HFF-Myc (cell line): ENCODE results near the gene MCF2L2.

Experiments used
- DNase-seq: peaks from one replicate; pipeline ENCODE4 v3.0.0-alpha.2; 2011; ENCODE audit warnings: low read depth; ENCODE audit errors: extremely low read depth
- H3K4me3 ChIP-seq: replicated peaks from 2 replicates; pipeline ENCODE4 v1.5.1; 2011; ENCODE audit warnings: low read depth, mild to moderate bottlenecking, control low read depth, low read length
- TF ChIP-seq, protein P1 (sequence below): IDR thresholded peaks from 2 replicates; pipeline ENCODE4 v1.5.1; 2012; ENCODE audit warnings: mild to moderate bottlenecking, low read depth, low read length, control low read depth; ENCODE audit errors: missing control alignments

The MCF2L2 gene

GRCh38 chr3:183369627-183370026, 58.8 kb downstream of the MCF2L2 start:
- H3K4me3 ChIP-seq: no peak overlapping the region
- TF ChIP-seq, protein P1, sequence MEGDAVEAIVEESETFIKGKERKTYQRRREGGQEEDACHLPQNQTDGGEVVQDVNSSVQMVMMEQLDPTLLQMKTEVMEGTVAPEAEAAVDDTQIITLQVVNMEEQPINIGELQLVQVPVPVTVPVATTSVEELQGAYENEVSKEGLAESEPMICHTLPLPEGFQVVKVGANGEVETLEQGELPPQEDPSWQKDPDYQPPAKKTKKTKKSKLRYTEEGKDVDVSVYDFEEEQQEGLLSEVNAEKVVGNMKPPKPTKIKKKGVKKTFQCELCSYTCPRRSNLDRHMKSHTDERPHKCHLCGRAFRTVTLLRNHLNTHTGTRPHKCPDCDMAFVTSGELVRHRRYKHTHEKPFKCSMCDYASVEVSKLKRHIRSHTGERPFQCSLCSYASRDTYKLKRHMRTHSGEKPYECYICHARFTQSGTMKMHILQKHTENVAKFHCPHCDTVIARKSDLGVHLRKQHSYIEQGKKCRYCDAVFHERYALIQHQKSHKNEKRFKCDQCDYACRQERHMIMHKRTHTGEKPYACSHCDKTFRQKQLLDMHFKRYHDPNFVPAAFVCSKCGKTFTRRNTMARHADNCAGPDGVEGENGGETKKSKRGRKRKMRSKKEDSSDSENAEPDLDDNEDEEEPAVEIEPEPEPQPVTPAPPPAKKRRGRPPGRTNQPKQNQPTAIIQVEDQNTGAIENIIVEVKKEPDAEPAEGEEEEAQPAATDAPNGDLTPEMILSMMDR: no peak

DNA sequence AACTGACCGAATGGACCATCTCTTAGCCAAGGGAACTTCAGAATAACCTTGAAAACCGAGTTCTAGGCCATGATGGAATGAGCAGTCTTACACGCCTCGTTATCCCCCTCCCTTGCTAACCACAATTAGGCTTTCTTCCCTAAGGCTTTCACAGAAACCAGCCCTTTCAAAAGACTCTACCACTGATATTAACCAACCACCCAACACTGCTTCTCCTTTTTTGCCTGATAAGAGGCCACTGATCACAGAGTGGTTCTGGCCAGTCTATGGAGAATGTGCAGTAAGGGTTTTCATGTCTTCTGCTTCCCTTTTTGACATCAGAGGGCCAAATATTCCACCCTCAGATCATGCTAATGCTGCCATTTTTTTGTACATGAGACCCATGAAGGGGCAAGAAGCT, 59.3 kb downstream of the MCF2L2 start:
- TF ChIP-seq, protein P1: no peak
- DNase-seq: no peak
- H3K4me3 ChIP-seq: no peak overlapping the region

More at GRCh38 chr3:183369627-183370026, 58.8 kb downstream of the MCF2L2 start:
- DNase-seq: no peak

DNA sequence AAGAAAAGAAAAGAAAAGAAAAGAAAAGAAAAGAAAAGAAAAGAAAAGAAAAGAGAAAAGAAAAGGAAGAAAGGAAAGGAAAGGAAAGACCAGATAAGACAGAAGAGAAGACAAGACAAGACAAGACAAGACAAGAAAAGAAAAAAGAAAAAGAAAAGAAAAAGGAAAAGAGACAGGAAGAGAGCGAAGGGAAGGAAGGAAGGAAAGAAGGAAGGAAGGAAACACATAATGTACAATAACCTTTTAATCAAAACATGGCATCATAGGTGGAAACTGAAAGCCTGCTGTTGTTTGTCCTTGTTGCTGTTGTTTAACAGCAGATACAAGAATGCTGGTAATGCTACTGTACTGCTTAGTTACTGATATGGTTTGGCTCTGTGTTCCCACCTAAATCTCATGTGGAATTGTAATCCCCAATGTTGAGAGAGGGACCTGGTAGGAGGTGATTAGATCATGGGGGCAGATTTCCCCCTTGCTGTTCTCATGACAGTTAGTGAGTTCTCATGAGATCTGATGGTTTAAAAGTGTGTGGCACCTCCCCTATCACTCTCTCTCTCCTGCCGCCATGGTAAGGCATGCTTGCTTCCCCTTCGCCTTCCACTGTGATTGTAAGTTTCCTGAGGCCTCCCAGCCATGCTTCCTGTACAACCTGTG, 67.3 kb downstream of the MCF2L2 start:
- TF ChIP-seq, protein P1: no peak
- no peak for DNase-seq
- H3K4me3 ChIP-seq: no peak overlapping the region

DNA sequence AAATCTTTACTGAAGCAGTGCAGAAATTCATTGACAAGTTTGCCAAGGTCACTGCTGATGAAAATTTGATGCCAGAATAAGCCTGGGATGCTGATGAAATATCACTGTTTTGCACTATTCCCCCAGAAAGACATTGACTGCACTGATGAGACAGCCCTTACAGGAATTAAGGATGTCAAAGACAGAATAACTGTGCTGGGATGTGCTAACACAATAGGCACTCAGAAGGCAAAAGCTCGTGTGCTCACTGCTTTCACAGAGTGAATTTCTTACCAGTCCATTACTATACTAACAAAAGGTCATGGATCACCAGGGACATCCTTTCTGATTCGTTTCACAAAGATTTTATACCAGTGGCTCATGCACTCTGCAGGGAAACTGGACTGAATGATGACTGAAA, 69.4 kb downstream of the MCF2L2 start:
- TF ChIP-seq, protein P1: no peak
- no peak for DNase-seq
- no peak overlapping the region for H3K4me3 ChIP-seq

- TF ChIP-seq, protein P1: no peak
- no peak overlapping the region for H3K4me3 ChIP-seq
- no peak for DNase-seq
Observed at GRCh38 chr3:183357564-183358079, 70.8 kb downstream of the MCF2L2 start.

DNA sequence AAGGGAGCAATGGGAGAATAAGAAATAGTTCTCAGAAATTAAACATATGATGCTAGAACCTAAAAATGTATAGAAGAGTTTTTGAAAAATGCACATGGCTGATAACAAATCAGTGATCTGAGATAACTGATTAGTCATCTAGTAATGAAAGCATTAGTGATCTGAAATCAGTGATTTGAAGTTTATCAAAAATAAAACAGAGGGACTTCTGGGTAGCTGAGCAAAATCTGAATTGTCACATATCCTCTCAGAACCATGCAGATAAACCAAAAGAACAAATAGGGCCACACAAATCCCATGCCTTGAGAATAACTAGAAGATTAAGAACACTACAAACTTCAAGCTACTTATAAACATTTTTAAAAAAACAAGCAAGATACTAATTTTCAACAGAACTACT, 71.5 kb downstream of the MCF2L2 start:
- TF ChIP-seq, protein P1: no peak
- no peak for DNase-seq
- H3K4me3 ChIP-seq: no peak overlapping the region
